Choroid plexus epithelial cell (primary cell): Measurements from ENCODE around the gene NKX1-2.

Experiments
- DNase-seq: peaks from one replicate; pipeline ENCODE4 v3.0.0-alpha.2; 2010; ENCODE audit warnings: low read depth
- H3K4me3 ChIP-seq: 2 replicates; pipeline ENCODE4 v1.5.1; 2011; ENCODE audit warnings: low read depth, mild to moderate bottlenecking, control low read depth, low read length, moderate library complexity
- TF ChIP-seq, protein P1 (sequence below): conservative IDR thresholded peaks from 2 replicates; pipeline ENCODE4 v1.5.1; 2011; ENCODE audit warnings: low read depth, mild to moderate bottlenecking, control low read depth, inconsistent platforms, low read length, moderate library complexity

Gene NKX1-2

DNA sequence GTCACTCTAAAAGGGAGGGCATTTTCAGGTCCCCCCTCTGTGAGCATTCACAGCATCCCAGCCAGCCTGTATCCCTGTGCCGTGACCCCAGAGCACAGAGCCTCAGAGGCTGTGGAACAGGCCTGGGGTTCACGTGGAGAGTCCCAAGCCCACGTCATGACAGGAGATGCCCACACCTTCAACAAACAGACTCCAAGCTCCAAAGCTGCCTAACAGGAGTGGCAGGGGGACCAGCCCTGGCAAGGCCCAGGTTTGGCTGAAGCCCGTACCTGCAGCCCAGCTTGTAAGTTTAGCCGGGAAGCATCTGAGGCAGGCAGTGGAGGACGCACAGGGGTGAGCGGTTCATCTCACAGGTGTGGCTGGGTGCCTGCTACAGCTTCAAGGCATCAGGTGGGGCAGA lies 45.3 kb upstream of the NKX1-2 start:
- H3K4me3 ChIP-seq, result no peak overlapping the region
- TF ChIP-seq, protein P1, sequence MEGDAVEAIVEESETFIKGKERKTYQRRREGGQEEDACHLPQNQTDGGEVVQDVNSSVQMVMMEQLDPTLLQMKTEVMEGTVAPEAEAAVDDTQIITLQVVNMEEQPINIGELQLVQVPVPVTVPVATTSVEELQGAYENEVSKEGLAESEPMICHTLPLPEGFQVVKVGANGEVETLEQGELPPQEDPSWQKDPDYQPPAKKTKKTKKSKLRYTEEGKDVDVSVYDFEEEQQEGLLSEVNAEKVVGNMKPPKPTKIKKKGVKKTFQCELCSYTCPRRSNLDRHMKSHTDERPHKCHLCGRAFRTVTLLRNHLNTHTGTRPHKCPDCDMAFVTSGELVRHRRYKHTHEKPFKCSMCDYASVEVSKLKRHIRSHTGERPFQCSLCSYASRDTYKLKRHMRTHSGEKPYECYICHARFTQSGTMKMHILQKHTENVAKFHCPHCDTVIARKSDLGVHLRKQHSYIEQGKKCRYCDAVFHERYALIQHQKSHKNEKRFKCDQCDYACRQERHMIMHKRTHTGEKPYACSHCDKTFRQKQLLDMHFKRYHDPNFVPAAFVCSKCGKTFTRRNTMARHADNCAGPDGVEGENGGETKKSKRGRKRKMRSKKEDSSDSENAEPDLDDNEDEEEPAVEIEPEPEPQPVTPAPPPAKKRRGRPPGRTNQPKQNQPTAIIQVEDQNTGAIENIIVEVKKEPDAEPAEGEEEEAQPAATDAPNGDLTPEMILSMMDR, result no peak

DNA sequence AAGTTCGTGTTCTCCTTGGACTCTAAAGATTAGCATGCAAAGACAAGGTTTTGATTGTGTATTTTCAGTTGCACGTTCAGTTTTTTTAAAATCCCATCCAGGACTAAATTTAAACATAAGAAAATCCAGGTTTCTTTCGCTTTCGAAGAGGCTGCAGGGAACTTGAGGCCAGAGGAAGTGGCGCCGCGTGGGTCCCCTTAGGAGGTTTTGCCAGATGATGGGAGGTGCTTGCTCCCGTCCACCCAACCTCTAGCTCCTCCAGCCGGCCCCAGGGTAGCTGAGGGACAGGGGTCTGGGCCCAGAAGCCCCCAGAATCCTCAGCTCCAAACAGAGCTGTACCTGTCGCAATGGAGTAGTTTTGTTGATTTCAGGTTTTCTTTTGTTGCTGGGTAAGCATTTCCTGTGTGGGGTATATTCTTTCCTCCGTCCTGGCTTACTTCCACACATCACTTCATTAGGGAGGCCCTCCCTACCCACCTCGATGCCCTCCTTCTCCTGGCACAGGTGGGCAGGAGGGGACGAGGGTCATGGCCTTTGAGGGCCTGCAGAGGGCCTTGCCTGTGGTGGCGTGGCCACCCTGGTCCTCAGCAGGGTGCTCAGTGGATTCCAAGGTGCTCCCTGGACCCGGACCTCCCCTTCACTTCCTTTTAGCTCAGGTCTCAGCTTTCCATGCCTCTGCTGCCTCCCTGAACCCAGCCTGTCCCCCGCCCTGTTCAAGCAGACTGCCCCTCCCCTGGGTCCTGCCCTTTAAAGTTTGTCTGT lies 44.4 kb upstream of the NKX1-2 start:
- TF ChIP-seq, protein P1, result no peak
- DNase-seq, result peak; percentile 48
- H3K4me3 ChIP-seq, result peak overlapping the region; percentile 28

More for the DNA sequence above, 45.3 kb upstream of the NKX1-2 start:
- no peak for DNase-seq

DNA sequence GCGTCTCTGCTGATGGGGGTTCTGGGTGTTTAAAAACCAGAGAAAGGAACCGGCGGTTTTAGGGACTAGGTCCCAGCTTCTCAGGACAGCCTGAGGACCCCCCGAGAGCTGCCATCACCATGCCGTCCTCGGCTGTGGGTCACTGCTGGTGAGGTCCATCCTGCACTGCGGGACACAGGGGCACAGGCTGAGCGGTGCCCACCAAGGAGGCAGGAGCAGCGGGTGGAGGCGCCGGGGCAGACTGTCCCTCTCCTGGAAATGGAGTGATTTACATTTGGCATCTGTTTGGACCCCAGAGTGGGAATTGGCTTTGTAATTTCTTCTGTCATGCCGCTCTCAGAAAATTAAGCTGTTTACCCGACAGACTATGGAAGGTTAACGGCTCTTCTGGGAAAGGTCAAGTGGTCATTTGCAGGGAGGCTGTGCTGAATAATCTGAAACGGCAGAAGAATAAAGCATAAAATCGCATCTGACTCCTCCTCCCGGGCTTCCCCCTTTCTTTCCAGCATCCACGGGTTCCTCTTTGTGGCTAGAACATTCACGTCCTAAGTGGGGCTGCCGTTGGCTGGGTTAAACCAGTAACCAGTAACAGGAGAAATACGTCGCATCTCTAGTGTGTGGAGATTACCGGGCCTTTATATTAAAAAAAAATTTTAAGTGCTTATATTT lies 43.5 kb upstream of the NKX1-2 start:
- H3K4me3 ChIP-seq, result no peak overlapping the region
- DNase-seq, result no peak
- TF ChIP-seq, protein P1, result no peak

DNA sequence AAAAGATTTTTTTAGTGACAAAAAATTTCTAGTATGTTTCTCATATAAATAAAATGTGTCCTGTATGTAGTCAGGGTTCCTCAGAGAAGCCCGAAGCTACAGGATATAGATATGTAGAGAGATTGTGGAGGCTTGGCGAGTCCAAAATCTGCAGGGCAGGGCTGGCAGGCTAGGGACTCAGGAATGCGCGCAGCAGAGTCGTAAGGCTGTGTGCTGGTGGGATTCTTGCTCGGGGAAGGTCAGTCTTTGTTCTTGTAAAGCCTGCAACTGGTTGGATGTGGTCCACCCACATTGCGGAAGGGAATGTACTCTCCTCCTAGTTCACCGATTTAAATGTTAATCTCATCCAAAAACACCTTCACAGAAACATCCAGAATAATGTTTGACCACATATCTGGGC lies 42.4 kb upstream of the NKX1-2 start:
- H3K4me3 ChIP-seq, result no peak overlapping the region
- no peak for DNase-seq
- TF ChIP-seq, protein P1, result no peak

DNA sequence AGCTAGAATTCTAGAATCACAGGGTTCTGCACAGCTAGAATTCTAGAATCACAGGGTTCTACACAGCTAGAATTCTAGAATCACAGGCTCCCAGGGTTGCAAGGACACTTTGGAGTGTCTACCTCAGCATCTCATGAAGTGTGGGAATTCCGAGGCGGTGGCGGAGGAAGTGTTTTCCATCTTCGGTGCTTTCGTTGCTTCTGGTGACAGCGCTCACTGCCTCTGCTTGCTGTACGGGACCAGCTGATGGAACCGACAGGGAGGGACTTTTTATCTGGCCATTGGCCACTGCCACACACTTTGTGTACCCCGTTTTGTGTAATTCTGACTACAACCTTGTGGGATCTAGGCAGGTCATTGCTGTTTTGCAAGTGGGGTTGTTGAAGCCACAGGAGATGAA lies 41.3 kb upstream of the NKX1-2 start:
- TF ChIP-seq, protein P1, result no peak
- H3K4me3 ChIP-seq, result no peak overlapping the region
- DNase-seq, result no peak

DNA sequence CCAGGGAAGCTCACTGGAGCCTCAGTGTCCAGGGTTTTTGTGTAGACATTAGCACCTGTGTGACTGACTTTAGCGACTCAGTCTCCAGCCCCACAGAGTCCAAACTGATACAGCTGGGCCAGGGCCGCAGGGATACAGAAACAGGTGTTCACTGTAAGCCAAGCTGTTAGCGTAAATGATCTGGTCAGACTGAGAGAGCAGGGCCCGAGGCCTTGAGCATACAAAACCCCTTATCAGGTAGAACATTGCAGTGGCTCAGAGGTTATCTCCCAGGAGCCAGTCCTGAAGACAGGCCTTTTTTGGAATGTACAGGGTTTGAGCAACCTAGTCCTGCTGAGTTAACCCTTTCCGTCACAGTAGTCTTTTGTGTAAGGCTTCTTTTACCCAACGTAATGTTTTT lies 36.8 kb upstream of the NKX1-2 start:
- no peak overlapping the region for H3K4me3 ChIP-seq
- no peak for DNase-seq
- TF ChIP-seq, protein P1, result no peak
